IMR-90 (cell line): Measurements from ENCODE around the gene TRAP1. TPM values are rescaled to one million over a fixed set of nuclear protein-coding genes. Genes with fewer than 3 reads are reported as not detected.

Experiments
- ATAC-seq: fragments of 200-7000 bp; cut with Tn5 transposase; 2 replicates; pipeline ENCODE4 v1.9.1; 2020; ENCODE audit warnings: low read depth, mild to moderate bottlenecking, moderate library complexity
- BruUV-seq: library from RNA; stranded (reverse); fragments of 400-500 nt; replicated peaks from 2 replicates; lab custom pipeline; 2021; lab: Mats Ljungman, UMichigan
- CTCF ChIA-PET: fragments of 300-600 bp; formaldehyde crosslinking; extraction: SDS; loops from one replicate; lab custom pipeline; 2021; ENCODE audit warnings: antibody characterized with exemption; lab: Yijun Ruan, JAX
- POLR2A ChIA-PET: fragments of 300-600 bp; sonication (Branson Sonifier 250); formaldehyde crosslinking; loops from one replicate; lab custom pipeline; 2022; ENCODE audit warnings: antibody characterized with exemption; ENCODE audit not compliant: unreplicated experiment; lab: Charles Lee
- DNase-seq: peaks from one replicate; pipeline ENCODE4 v3.0.0; 2013
- H2AFZ ChIP-seq: replicated peaks from 2 replicates; pipeline ENCODE3; 2013; ENCODE audit warnings: low read length, mild to moderate bottlenecking; ENCODE audit not compliant: poor library complexity
- H2AK5ac ChIP-seq: 2 replicates; pipeline ENCODE4 v1.6.1; 2013; ENCODE audit warnings: low read depth, low read length, inconsistent platforms
- H2AK9ac ChIP-seq: replicated peaks from 2 replicates; pipeline ENCODE3; 2013; ENCODE audit warnings: mild to moderate bottlenecking, low read depth, low read length, moderate library complexity; ENCODE audit not compliant: poor library complexity
- H2BK120ac ChIP-seq: 2 replicates; pipeline ENCODE4 v1.6.1; 2013; ENCODE audit warnings: low read depth, low read length, inconsistent platforms
- H2BK15ac ChIP-seq: 3 replicates; pipeline ENCODE4 v1.6.1; 2013; ENCODE audit warnings: low read depth, low read length, inconsistent platforms
- H2BK20ac ChIP-seq: 2 replicates; pipeline ENCODE4 v1.6.1; 2013; ENCODE audit warnings: low read depth, mild to moderate bottlenecking, inconsistent platforms, low read length, moderate library complexity
- H2BK5ac ChIP-seq: 2 replicates; pipeline ENCODE4 v1.6.1; 2013; ENCODE audit warnings: mild to moderate bottlenecking, low read depth, low read length, inconsistent platforms; ENCODE audit not compliant: poor library complexity, severe bottlenecking
- H3K14ac ChIP-seq: replicated peaks from 2 replicates; pipeline ENCODE4 v1.6.1; 2013; ENCODE audit warnings: low read depth, low read length, inconsistent platforms
- H3K18ac ChIP-seq: 2 replicates; pipeline ENCODE4 v1.6.1; 2013; ENCODE audit warnings: low read depth, low read length, control low read depth
- H3K23ac ChIP-seq: 2 replicates; pipeline ENCODE4 v1.6.1; 2013; ENCODE audit warnings: low read depth, low read length, inconsistent platforms
- H3K27ac ChIP-seq: 2 replicates; pipeline ENCODE4 v1.5.1; 2013; ENCODE audit warnings: mild to moderate bottlenecking, control low read depth, low read length; ENCODE audit not compliant: insufficient read depth
- H3K27me3 ChIP-seq: 2 replicates; pipeline ENCODE4 v1.6.1; 2013; ENCODE audit warnings: low read length; ENCODE audit not compliant: control insufficient read depth, insufficient read depth
- H3K36me3 ChIP-seq: 2 replicates; pipeline ENCODE4 v1.6.1; 2013; ENCODE audit warnings: low read length, mixed read lengths; ENCODE audit not compliant: control insufficient read depth, insufficient read depth
- H3K4ac ChIP-seq: 2 replicates; pipeline ENCODE4 v1.6.1; 2013; ENCODE audit warnings: low read depth, low read length, inconsistent platforms
- H3K4me1 ChIP-seq: 2 replicates; pipeline ENCODE4 v1.6.1; 2013; ENCODE audit warnings: low read length, mixed read lengths; ENCODE audit not compliant: control insufficient read depth, insufficient read depth
- H3K4me2 ChIP-seq: 2 replicates; pipeline ENCODE4 v1.6.1; 2013; ENCODE audit warnings: low read depth, mild to moderate bottlenecking, control low read depth, low read length, moderate library complexity
- H3K4me3 ChIP-seq: 2 replicates; pipeline ENCODE4 v1.5.1; 2013; ENCODE audit warnings: low read depth, mild to moderate bottlenecking, control low read depth, low read length, moderate library complexity; ENCODE audit not compliant: insufficient read depth
- H3K56ac ChIP-seq: 2 replicates; pipeline ENCODE4 v1.6.1; 2013; ENCODE audit warnings: low read length, inconsistent platforms; ENCODE audit not compliant: insufficient read depth; ENCODE audit errors: extremely low read depth
- H3K79me1 ChIP-seq, 2 experiments: 2 replicates each; pipeline ENCODE4 v1.6.1; 2013; ENCODE audit warnings: low read length in 2 of 2, inconsistent platforms in 1 of 2, low read depth in 1 of 2
- H3K9ac ChIP-seq: 2 replicates; pipeline ENCODE4 v1.6.1; 2013; ENCODE audit warnings: low read depth, low read length, control low read depth
- H3K9me1 ChIP-seq: 2 replicates; pipeline ENCODE4 v1.6.1; 2013; ENCODE audit warnings: low read length, inconsistent platforms; ENCODE audit not compliant: insufficient read depth
- H3K9me3 ChIP-seq: 2 replicates; pipeline ENCODE4 v1.6.1; 2013; ENCODE audit warnings: low read length; ENCODE audit not compliant: control insufficient read depth, insufficient read depth
- H4K20me1 ChIP-seq: 2 replicates; pipeline ENCODE4 v1.6.1; 2013; ENCODE audit warnings: low read length, inconsistent platforms; ENCODE audit not compliant: insufficient read depth
- H4K5ac ChIP-seq: 2 replicates; pipeline ENCODE4 v1.6.1; 2013; ENCODE audit warnings: mild to moderate bottlenecking, low read depth, low read length, control low read depth
- H4K8ac ChIP-seq, 2 experiments: 2 replicates each; pipeline ENCODE4 v1.6.1; 2013; ENCODE audit warnings: low read depth in 2 of 2, low read length in 2 of 2, control low read depth in 1 of 2, inconsistent platforms in 1 of 2
- H4K91ac ChIP-seq: 2 replicates; pipeline ENCODE4 v1.6.1; 2013; ENCODE audit warnings: low read depth, low read length, inconsistent platforms; ENCODE audit not compliant: insufficient read depth
- CEBPB ChIP-seq: IDR thresholded peaks from 2 replicates; pipeline ENCODE4 v1.6.1; 2012; ENCODE audit warnings: low read depth, low read length, improper control_type of control experiment
- CHD1 ChIP-seq: IDR thresholded peaks from 2 replicates; pipeline ENCODE4 v1.6.1; 2012; ENCODE audit warnings: low read depth, low read length, improper control_type of control experiment
- MAZ ChIP-seq: IDR thresholded peaks from 2 replicates; pipeline ENCODE4 v1.6.1; 2012; ENCODE audit warnings: low read depth, mild to moderate bottlenecking, low read length, improper control_type of control experiment, moderate library complexity, borderline replicate concordance
- WGBS, 2 experiments: methylation state at CpG; one replicate each; pipeline versions ENCODE4 v1.1.5 to v1.1.7; 2013; ENCODE audit warnings: missing lambda C conversion rate in 2 of 2; ENCODE audit not compliant: insufficient read length in 1 of 2; ENCODE audit errors: extremely low coverage in 2 of 2; 5-methylcytosine and 5-hydroxymethylcytosine counted together
- dilution Hi-C: fragments of 300-500 bp; cut with HindIII; formaldehyde crosslinking; loops from one replicate; pipeline ENCODE4 v1.14.3; 2018; ENCODE audit warnings: low sequenced_read_pairs; ENCODE audit not compliant: unreplicated experiment
- in situ Hi-C: fragments of 300-500 bp; cut with MboI; formaldehyde crosslinking; loops from 3 replicates; pipeline ENCODE4 v1.14.3; 2019; ENCODE audit warnings: low sequenced_read_pairs, inconsistent platforms, mixed read lengths
- intact Hi-C: fragments of 100-400 bp; cut with micrococcal nuclease; formaldehyde crosslinking; loops from 2 replicates; pipeline ENCODE4 v1.10.0; 2022
- polyA plus RNA-seq, 3 experiments: library from polyadenylated mRNA; depleted of rRNA; stranded (reverse); fragments of >200 nt; gene quantifications; 2 replicates each; pipeline ENCODE4 v1.2.3, GENCODE V29; 2012; ENCODE audit warnings: low replicate concordance in 1 of 3
- total RNA-seq: library from RNA; depleted of rRNA; stranded (reverse); fragments of >200 nt; gene quantifications from 2 replicates; pipeline ENCODE4 v1.2.3, GENCODE V29; 2012
- TF ChIP-seq, protein P1 (sequence below): conservative IDR thresholded peaks from 2 replicates; pipeline ENCODE4 v1.5.1; 2012; ENCODE audit warnings: mild to moderate bottlenecking, low read depth, low read length, improper control_type of control experiment

Gene TRAP1
- total and polyA plus RNA-seq, 2 of the 4 experiments (the other 2 are of a cell fraction), result 139 to 145 TPM

GRCh38 chr16:3687792-3688191 lies 29.5 kb downstream of the TRAP1 start:
- Histone ChIP-seq H3K4me1 (peaks cover 6% of the 10 kb centered on the region), H2AK9ac (no peak overlapping the region), H3K9me3 (no peaks in the 10 kb centered on the region), H3K4me3 (no peak overlapping the region), H3K27me3 (no peaks in the 10 kb centered on the region), H3K18ac (no peak overlapping the region), H2AK5ac (no peak overlapping the region), H3K23ac (no peak overlapping the region), H3K14ac (no peak overlapping the region), H3K4me2 (no peak overlapping the region), H4K8ac (no peak overlapping the region), H2AFZ (no peak overlapping the region), H4K5ac (no peak overlapping the region), H2BK5ac (no peak overlapping the region), H2BK120ac (no peak overlapping the region), H2BK15ac (no peak overlapping the region), H3K27ac (no peak overlapping the region), H3K79me1 (peaks cover 0 to 24% of the 10 kb centered on the region in 2 experiments; a peak in 3 of 4 replicates), H4K20me1 (peaks cover 4% of the 10 kb centered on the region; the same call in 1 of the 2 replicates), H3K36me3 (peaks cover 20% of the 10 kb centered on the region), H3K9ac (no peak overlapping the region), H2BK20ac (no peak overlapping the region), H3K4ac (no peak overlapping the region), H3K9me1 (0 out of 2 replicates have a peak, but pooled peaks cover 7% of the 10 kb centered on the region), H4K91ac (no peak overlapping the region), H3K56ac (no peak overlapping the region)
- no TSS peak for BruUV-seq
- in situ Hi-C loops (no loop called here), intact Hi-C loops (no loop called here), dilution Hi-C loops (no loop called here)
- WGBS, 2 experiments, result 94% methylated on average over 3 of the region's 9 CpGs; no CpG with 5 or more reads in 1 of the 2 experiments
- ChIA-PET POLR2A (no interaction called here), CTCF (no interaction called here)
- DNase-seq, result no peak
- TF ChIP-seq, protein P1, sequence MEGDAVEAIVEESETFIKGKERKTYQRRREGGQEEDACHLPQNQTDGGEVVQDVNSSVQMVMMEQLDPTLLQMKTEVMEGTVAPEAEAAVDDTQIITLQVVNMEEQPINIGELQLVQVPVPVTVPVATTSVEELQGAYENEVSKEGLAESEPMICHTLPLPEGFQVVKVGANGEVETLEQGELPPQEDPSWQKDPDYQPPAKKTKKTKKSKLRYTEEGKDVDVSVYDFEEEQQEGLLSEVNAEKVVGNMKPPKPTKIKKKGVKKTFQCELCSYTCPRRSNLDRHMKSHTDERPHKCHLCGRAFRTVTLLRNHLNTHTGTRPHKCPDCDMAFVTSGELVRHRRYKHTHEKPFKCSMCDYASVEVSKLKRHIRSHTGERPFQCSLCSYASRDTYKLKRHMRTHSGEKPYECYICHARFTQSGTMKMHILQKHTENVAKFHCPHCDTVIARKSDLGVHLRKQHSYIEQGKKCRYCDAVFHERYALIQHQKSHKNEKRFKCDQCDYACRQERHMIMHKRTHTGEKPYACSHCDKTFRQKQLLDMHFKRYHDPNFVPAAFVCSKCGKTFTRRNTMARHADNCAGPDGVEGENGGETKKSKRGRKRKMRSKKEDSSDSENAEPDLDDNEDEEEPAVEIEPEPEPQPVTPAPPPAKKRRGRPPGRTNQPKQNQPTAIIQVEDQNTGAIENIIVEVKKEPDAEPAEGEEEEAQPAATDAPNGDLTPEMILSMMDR, result no peak
- no peak for TF ChIP-seq CHD1
- TF ChIP-seq CEBPB, result no peak
- TF ChIP-seq MAZ, result no peak
- no peak for ATAC-seq
